NCI-H1417 treated with DMSO at 0.1 percent for 48 hours (cell line): ENCODE measurements around the gene R3HDM2.

Experiments
- DNase-seq: peaks from one replicate; lab custom pipeline; 2025; lab: John Stamatoyannopoulos, UW

R3HDM2 gene

GRCh38 chr12:57229046-57229633 lies 201.7 kb downstream of the R3HDM2 start:
- no peak for DNase-seq

DNA sequence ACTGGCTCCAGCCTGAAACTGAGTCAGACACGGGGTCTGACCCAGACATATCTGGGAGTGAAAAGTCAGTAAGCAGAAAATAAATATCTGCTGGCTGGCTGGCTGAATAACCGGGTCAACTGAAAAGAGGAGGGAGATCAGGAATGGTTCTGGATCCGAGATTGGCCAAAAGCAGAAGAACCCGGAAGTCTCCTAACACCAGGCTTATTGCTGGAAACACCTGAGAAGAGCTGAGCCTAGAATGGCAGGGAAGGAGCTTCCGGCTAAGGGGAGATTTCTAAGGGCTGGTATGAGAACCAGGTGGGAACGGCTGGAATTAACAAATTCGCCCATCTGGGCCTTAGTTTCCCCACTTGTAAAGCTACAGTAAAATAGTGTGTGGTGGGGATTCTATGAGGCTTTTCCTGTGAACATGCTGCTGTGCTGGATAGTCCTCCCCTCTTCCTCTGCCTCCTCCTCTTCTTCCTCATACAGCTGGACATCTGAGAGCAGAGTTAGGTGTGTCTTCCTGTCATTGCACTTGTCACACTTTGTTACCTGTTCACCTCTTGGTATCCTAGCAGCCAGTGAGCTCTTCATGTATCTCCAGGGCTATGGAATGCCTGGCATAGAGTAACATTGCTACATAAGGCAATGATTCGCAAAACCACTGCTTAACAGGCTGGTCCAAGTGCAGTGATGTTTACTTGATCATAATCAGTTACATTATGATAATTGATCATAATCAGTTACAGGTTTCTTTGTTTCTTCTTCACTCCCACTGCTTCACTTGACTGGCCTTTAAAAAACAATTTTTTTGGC lies 203.3 kb downstream of the R3HDM2 start:
- DNase-seq, result no peak

DNA sequence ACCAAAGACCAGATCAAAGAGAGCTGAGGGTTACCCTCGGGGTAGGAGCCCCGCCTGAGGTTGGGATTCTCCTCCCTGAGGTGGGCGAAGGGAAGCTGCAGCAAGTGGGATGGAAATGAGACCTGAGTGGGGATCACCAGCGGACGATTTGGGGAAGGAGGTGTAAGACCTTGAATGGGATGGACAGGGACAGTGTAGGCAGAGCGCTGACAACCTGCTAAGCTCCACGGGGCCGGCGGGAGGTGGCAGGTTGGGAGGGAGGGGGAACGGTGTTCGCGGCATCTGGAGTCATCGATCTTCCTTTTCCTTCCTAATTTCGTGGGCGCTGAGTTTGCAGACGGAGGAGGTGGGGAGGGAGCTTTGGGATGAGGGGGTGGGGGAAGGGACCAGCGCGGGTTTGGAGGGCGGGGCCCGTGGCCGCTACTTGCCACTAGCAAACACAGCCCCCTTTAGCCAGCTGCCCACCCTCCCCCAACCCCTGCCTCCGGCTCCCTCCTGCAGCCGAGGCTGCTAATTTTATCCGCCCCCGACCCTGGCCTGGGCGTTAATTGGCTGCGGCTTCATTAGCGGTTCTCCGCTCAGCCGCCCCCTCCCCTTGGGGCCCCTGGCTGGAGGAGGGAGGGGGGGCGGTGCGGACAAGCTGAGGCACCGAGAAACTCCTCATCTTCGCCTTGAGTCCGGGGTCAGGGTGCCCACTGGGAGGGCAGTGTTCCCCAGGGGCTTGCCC lies 204.1 kb downstream of the R3HDM2 start:
- no peak for DNase-seq

DNA sequence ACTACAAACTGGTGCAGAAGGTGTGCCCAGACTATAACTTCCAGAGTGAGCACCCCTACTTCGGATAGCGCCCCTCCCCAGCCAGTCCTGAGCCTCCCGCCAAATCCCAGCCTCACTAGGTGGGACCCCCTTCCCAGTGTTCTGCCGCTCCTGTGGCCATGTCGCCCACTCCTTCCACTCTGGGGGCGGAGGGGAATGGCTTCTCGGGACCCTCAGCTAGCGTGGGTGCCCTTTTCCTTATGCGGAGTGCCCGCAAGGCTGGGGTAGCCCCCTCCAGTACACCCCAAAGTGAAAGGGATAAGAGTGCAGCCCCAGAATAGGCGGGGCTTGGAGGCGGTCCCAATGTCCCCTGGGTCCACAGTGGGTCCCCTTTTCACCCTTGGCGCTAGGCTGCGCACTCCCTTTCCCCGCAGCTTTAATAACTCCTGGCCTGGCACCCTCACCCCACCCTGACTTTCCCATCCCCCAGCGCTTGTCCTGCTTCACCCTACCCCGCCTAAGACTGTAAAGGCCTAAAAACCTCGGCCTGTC lies 205.1 kb downstream of the R3HDM2 start:
- no peak for DNase-seq

GRCh38 chr12:57224973-57225679 lies 205.7 kb downstream of the R3HDM2 start:
- no peak for DNase-seq

DNA sequence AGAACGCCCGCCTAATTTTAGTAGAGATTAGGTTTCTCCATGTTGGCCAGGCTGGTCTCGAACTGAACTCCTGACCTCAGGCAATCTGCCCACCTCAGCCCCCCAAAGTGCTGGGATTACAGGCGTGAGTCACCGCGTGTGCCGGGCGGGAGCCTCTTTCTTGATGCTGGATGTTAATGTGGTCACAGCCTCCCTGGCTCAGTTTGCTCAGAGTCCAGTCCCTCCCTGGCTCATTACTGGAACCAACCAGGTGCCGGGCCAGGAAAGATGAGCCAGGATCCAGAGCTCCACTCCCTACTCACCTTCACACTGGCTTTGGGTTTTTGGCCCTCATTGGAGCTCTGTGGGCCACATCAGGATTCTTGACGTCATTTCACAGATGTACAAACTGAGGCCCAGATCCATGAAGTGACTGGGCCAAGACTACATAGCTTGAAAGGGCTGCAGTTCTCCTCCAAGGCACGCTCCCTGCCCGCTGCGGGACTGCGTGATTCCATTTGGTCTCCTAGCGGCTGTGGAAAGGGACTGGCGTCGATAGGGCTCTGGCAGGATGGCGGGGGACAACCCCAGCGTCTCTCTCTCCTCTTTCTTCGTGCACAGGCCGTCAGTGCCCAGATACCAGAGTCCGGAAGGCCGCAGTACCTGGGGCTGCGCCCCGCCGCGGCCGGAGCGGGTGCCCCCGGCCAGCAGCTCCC lies 206.4 kb downstream of the R3HDM2 start:
- DNase-seq, result no peak

- no peak for DNase-seq
These were observed 207.4 kb downstream of the R3HDM2 start for GRCh38 chr12:57223191-57224165.

- no peak for DNase-seq
These were observed 208.3 kb downstream of the R3HDM2 start for GRCh38 chr12:57222286-57223190.

GRCh38 chr12:57221169-57221917 lies 209.5 kb downstream of the R3HDM2 start:
- no peak for DNase-seq

- DNase-seq, result no peak
These were observed 210.1 kb downstream of the R3HDM2 start for GRCh38 chr12:57220770-57221168.

DNA sequence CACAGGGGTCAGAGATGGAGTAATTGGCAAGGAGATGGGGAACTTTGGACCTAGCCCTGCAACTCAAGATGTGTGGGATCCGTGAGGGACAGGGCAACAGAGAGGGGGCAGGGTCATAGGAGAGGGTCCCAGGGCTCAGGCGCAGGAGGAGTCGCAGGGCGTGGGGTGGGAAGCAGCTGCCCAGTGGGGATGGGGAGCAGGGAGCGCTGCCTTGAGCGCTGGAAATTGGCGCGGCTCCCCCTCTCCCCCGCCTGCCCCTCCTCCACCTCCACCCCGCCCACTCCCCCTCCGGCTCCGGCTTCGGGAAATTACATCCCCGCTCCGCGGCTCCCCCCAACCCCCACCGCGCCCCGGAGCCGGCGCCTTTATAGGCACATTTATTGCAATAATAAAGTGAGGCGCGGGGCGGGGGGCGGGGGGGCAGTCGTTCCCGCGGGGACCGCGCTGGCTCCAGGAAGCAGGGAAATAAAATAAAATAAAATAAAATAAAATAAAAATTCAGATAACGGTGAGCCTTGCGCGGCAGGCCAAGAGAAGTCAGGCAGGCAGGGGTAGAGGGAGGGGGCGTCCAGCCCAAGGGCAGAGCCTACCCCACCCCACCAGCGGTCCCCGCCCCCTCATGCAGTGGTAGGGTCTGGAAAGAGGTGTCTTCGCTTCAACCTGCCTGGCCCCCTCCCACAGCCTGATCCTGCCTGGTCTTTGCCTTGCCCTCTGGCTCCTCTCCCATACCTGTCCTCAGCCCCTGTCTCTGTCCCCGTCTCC lies 210.7 kb downstream of the R3HDM2 start:
- DNase-seq, result no peak

DNA sequence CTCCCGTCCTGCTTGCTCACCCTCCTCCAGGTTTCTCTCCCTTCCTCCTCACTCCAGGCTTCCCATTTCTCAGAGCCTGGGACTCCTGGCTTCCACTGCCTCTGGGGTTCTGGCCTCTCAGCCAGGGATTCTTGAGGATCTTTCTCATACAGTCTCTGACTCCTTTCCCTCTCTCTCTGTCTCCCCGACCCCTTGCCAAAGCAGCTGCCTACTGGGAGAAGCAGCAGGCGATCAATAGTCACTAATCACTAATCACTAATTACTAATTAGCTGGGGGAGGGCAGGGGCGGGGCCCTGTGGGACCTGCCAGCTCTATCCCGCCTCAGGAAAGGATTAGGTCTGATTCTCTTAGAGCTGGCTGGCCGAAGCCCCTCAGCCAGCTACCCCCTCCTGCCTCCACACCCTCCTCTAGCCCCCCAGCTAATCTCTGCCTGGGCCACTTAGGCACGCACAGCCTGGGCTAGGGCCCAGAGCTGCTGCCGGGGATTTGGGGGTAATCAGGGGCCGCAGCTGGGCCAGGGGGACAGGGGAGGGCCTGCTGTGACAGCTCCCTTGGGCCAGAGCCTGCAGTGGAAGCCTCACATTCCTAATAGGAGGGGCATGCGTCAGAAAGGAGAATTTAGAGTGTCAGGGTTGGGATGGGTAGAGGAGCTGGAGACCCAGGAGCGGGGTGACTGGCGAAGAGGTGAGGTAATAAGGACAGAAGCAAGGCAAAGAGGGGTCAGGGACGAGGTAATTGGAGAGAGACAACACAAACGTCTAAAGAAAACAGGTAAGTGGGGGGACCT lies 211.4 kb downstream of the R3HDM2 start:
- no peak for DNase-seq

DNA sequence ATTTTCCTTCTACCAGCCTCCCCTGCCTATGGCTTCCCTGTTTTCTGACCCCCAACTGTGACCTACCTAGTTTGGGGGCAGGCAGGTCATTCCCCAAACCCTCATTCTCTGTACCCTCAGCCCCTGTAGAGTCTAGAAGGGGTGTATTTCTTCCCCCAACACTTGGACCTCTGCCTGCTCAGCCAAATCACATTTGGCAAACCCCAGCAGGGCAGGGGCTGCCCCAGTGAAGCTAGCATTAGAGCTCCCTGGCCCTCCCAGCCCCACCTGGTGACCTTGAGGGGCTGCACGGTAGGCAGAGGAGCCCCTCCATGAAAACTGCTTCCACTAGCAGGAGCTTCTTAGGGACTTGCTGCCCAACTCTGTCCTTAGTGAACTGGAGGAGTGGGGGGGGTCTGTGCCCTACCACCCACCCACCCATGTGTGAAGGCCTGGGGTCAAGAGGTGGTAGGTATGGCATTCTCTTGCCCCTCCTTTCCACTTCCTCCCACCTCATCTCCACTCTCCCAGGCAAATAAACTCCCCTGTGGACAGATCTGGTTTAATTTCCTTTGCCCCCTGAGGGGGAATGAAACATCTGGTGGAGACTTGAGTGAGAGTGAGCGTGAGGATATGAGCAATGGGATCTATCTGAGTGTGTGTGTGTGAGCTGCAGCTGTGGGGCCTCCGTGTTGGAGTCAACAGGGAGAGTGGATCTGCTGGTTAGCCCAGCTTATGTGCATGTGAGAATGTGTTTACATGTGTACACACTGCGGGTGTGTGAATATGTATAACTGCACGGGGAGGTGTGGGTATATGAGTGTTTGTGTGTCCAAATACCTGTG lies 212.6 kb downstream of the R3HDM2 start:
- no peak for DNase-seq

GRCh38 chr12:57216921-57217879 lies 213.6 kb downstream of the R3HDM2 start:
- DNase-seq, result no peak
